Transverse colon (tissue), 4 donors: ENCODE results near the gene USP6NL. TPM values are rescaled to one million over a fixed set of nuclear protein-coding genes. Genes with fewer than 3 reads are reported as not detected.

ENCODE experiments used
- DNase-seq: peaks from one replicate; pipeline ENCODE4 v3.0.0-alpha.2; 2019
- H3K27ac ChIP-seq, 4 donors: fragments of 200-600 bp; sonication (generic); 2 replicates each; pipeline ENCODE4 v1.5.1; 2016 to 2018; ENCODE audit warnings: inconsistent platforms in 4 of 4
- H3K27me3 ChIP-seq: fragments of 200-600 bp; sonication (generic); 2 replicates; pipeline ENCODE4 v1.5.1; 2017; ENCODE audit warnings: inconsistent platforms
- H3K36me3 ChIP-seq, 4 donors: fragments of 200-600 bp; sonication (generic); 2 replicates each; pipeline ENCODE4 v1.5.1; 2017 to 2019; ENCODE audit warnings: inconsistent platforms in 4 of 4
- H3K4me1 ChIP-seq, 4 donors: fragments of 200-600 bp; sonication (generic); 2 replicates each; pipeline ENCODE4 v1.5.1; 2017 to 2020; ENCODE audit warnings: inconsistent platforms in 4 of 4
- H3K4me3 ChIP-seq, 4 donors: fragments of 200-600 bp; sonication (generic); 1 replicate in 1 of 4; 2 replicates in 3 of 4; pipeline versions ENCODE4 v1.5.1 to v1.6.1; 2017 to 2019; ENCODE audit warnings: inconsistent platforms in 4 of 4
- H3K9me3 ChIP-seq, 2 donors: fragments of 200-600 bp; sonication (generic); 2 replicates each; pipeline ENCODE4 v1.5.1; 2017 to 2019; ENCODE audit warnings: inconsistent platforms in 2 of 2
- CTCF ChIP-seq, 5 experiments: fragments of 200-600 bp in 3 of 5; fragments of 450-650 bp in 2 of 5; sonication (generic) in 3 of 5; IDR thresholded peaks; 1 replicate in 2 of 5; 2 replicates in 3 of 5; pipeline ENCODE4 v1.5.1; 2016 to 2017; ENCODE audit warnings: antibody characterized with exemption in 5 of 5, inconsistent platforms in 3 of 5, mild to moderate bottlenecking in 2 of 5, moderate library complexity in 1 of 5
- EP300 ChIP-seq: sonication (generic); formaldehyde crosslinking; IDR thresholded peaks from one replicate; pipeline ENCODE4 v1.6.1; 2017; ENCODE audit warnings: antibody characterized with exemption, low read depth
- POLR2A ChIP-seq: fragments of 450-650 bp; IDR thresholded peaks from one replicate; pipeline ENCODE4 v1.6.1; 2016; ENCODE audit warnings: antibody characterized with exemption, mild to moderate bottlenecking, moderate library complexity
- POLR2AphosphoS5 ChIP-seq, 3 donors: sonication (generic); formaldehyde crosslinking; IDR thresholded peaks; one replicate each; pipeline ENCODE4 v1.6.1; 2016; ENCODE audit warnings: antibody characterized with exemption in 3 of 3
- WGBS, 2 donors: methylation state at CpG; one replicate each; pipeline ENCODE4 v1.1.5; 2018; ENCODE audit warnings: low coverage in 1 of 2; 5-methylcytosine and 5-hydroxymethylcytosine counted together
- in situ Hi-C, 4 donors: fragments of 200-750 bp; cut with MboI; loops; one replicate each; pipeline versions ENCODE4 v1.15.0 to v1.15.1; 2017; ENCODE audit warnings: low sequenced_read_pairs in 3 of 4, low pct_ligation_motif_present in 1 of 4, low pct_unique_long_range_greater_than_20kb in 1 of 4
- intact Hi-C: fragments of 100-400 bp; cut with DNase I; formaldehyde crosslinking; loops from one replicate; pipeline ENCODE4 v1.15.1; 2023; ENCODE audit warnings: low total_unique reads
- total RNA-seq, 4 donors: library from RNA; depleted of rRNA; stranded (reverse); fragments of >200 nt; gene quantifications; one replicate each; pipeline ENCODE4 v1.1.0, GENCODE V29; 2016

The USP6NL gene
- total RNA-seq, 4 donors from 2014 or later: 17.3 to 45.8 (median 26.6) TPM

DNA sequence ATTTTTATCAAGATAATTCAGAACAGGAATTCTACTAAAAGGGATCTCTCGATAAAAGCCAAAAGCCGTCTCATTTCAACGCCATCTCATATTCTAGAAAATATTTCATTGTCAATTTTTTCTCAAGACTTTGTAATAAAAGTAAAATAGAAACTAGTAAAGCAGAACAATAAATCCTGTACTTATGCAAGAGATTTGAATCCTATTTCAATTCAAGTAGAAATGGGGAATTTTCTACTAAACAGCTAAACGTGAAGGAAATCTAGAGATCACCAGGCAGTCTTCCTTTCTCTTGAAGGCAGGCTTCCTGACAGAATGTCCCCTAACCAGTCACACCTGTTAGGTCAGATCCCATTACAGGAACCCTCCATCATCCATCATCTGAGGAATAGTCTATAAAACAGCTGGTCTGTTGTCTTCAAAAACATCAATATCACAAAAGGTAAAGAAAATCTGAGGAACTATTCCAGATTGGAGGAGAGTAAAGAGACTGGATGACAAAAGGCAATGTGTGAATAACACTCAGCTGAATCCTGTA is 23.7 kb downstream of the USP6NL start:
- intact Hi-C loops: no loop called here
- in situ Hi-C loops: no loop called here
- TF ChIP-seq CTCF (IDR thresholded peaks at IDR 0.05): no peak
- no peak for TF ChIP-seq POLR2A
- TF ChIP-seq POLR2AphosphoS5 (IDR thresholded peaks at IDR 0.05): no peak
- TF ChIP-seq EP300: no peak

DNA sequence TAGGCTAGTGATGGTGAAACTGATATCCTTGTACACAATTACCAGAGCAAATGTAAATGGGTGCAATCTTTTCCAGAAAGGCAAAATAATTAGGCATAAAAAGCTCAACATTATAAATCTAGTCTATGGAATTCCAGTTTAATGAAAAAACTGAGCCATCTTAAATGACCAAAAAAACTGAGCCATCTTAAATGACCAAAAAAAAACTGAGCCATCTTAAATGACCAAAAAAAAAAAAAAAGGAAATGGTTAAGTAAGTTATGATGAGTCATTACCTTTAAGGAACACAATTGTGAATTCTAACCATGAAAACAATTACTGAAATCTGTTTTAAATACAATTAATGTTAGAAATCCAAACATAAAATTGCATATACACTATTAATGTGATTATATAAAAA is 25.3 kb downstream of the USP6NL start:
- in situ Hi-C loops: no loop called here
- TF ChIP-seq CTCF (IDR thresholded peaks at IDR 0.05) (no peak), POLR2A (no peak), POLR2AphosphoS5 (IDR thresholded peaks at IDR 0.05) (no peak), EP300 (no peak)
- H3K27ac ChIP-seq: no peak overlapping the region
- no peaks in the 10 kb centered on the region for H3K27me3 ChIP-seq
- DNase-seq: no peak
- no peaks in the 10 kb centered on the region for H3K36me3 ChIP-seq
- intact Hi-C loops: no loop called here
- peaks cover 0 to 12% (median 0%) of the 10 kb centered on the region in 4 donors for H3K4me1 ChIP-seq
- H3K4me3 ChIP-seq: no peak overlapping the region
- peaks cover 0 to 6% of the 10 kb centered on the region in 2 donors for H3K9me3 ChIP-seq

More for the DNA sequence above, 23.7 kb downstream of the USP6NL start:
- Histone ChIP-seq H3K9me3 (peaks cover 0 to 6% of the 10 kb centered on the region in 2 donors), H3K27ac (no peak overlapping the region), H3K36me3 (no peaks in the 10 kb centered on the region), H3K27me3 (no peaks in the 10 kb centered on the region), H3K4me1 (peaks cover 0 to 12% (median 0%) of the 10 kb centered on the region in 4 donors), H3K4me3 (no peak overlapping the region)
- 82 to 83% methylated on average over 4 of the region's 4 CpGs for WGBS, 2 donors
- DNase-seq: no peak

- no peak overlapping the region for H3K4me3 ChIP-seq
- H3K27ac ChIP-seq: no peak overlapping the region
- H3K36me3 ChIP-seq: no peaks in the 10 kb centered on the region
- 52 to 54% methylated on average over 2 of the region's 2 CpGs for WGBS, 2 donors
- no peaks in the 10 kb centered on the region for H3K4me1 ChIP-seq
- peaks cover 0 to 6% of the 10 kb centered on the region in 2 donors for H3K9me3 ChIP-seq
- in situ Hi-C loops: no loop called here
- H3K27me3 ChIP-seq: no peaks in the 10 kb centered on the region
- intact Hi-C loops: no loop called here
- TF ChIP-seq CTCF (IDR thresholded peaks at IDR 0.05) (no peak), POLR2AphosphoS5 (IDR thresholded peaks at IDR 0.05) (no peak), POLR2A (no peak), EP300 (no peak)
- no peak for DNase-seq
These were observed 30.2 kb downstream of the USP6NL start for GRCh38 chr10:11581213-11581612.

DNA sequence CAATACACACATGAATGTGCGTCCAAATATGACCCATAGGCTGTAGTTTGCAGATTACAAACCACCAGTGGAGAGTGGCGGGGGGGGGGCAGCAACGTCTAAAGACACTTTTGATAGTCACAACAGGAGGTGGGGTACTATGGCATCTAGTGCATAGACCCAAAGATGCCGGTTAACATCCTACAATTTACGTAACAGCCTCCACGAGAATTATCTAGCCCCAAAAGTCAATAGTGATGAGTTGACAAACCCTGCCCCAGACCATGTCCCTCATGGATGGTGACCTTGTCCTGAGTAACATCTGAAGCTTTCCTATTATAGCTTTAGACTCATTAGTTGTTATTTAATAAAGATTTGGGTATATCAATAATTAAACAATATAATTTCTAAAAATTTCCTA is 31.6 kb downstream of the USP6NL start:
- intact Hi-C loops: loop anchor here (10.0 kb wide), 1 partner anchor 1475 kb away; no protein-coding TSS in a partner anchor
- H3K9me3 ChIP-seq: no peaks in the 10 kb centered on the region

More for the DNA sequence above, 31.6 kb downstream of the USP6NL start:
- no peak for TF ChIP-seq CTCF (IDR thresholded peaks at IDR 0.05)
- H3K27ac ChIP-seq: no peak overlapping the region
- peaks cover 0 to 3% (median 0%) of the 10 kb centered on the region in 4 donors for H3K4me1 ChIP-seq
- no peaks in the 10 kb centered on the region for H3K27me3 ChIP-seq
- in situ Hi-C loops: no loop called here
- DNase-seq: no peak
- 91 to 100% methylated on average over 3 to 6 of the region's 6 CpGs for WGBS, 2 donors
- no peak overlapping the region for H3K4me3 ChIP-seq
- H3K36me3 ChIP-seq: no peaks in the 10 kb centered on the region
